MM.1S (cell line): ENCODE data around the gene DEAF1.
"Not testable (repeated sequence)": the region's sequence is repeated elsewhere in the genome, so short reads cannot be mapped to it uniquely, and the experiment has no call there.

Experiments
- DNase-seq: peaks from one replicate; pipeline ENCODE4 v3.0.0-alpha.2; 2015
- H2AFZ ChIP-seq: fragments of 300-600 bp; sonication (generic); 2 replicates; pipeline ENCODE4 v1.6.0; 2016; ENCODE audit warnings: antibody characterized with exemption, low read length
- H3F3A ChIP-seq: fragments of 300-600 bp; sonication (generic); 2 replicates; pipeline ENCODE4 v1.6.1; 2016; ENCODE audit warnings: mild to moderate bottlenecking, antibody characterized with exemption, low read length, moderate library complexity, mixed read lengths; ENCODE audit not compliant: insufficient read depth
- H3K27ac ChIP-seq: fragments of 300-600 bp; sonication (generic); 2 replicates; pipeline ENCODE4 v1.5.1; 2016; ENCODE audit warnings: mild to moderate bottlenecking, low read length
- H3K27me3 ChIP-seq: fragments of 300-600 bp; sonication (generic); replicated peaks from 2 replicates; pipeline ENCODE4 v1.6.0; 2016; ENCODE audit warnings: low read length; ENCODE audit not compliant: insufficient read depth
- H3K36me3 ChIP-seq: fragments of 300-600 bp; sonication (generic); replicated peaks from 2 replicates; pipeline ENCODE4 v1.6.1; 2016; ENCODE audit warnings: mild to moderate bottlenecking, low read length, mixed read lengths; ENCODE audit not compliant: insufficient read depth
- H3K4me1 ChIP-seq: fragments of 300-600 bp; sonication (generic); 2 replicates; pipeline ENCODE4 v1.6.1; 2016; ENCODE audit warnings: low read length, mixed read lengths
- H3K4me2 ChIP-seq: fragments of 300-600 bp; sonication (generic); 2 replicates; pipeline ENCODE4 v1.6.0; 2016; ENCODE audit warnings: low read depth, low read length
- H3K4me3 ChIP-seq: fragments of 300-600 bp; sonication (generic); 2 replicates; pipeline ENCODE4 v1.5.1; 2016; ENCODE audit warnings: low read length, mixed read lengths
- H3K79me2 ChIP-seq: fragments of 300-600 bp; sonication (generic); 2 replicates; pipeline ENCODE4 v1.6.1; 2016; ENCODE audit warnings: mixed run types, low read length, mixed read lengths
- H3K9ac ChIP-seq: fragments of 300-600 bp; sonication (generic); 2 replicates; pipeline ENCODE4 v1.6.1; 2016; ENCODE audit warnings: low read length, mixed read lengths
- H3K9me2 ChIP-seq: fragments of 300-600 bp; sonication (generic); replicated peaks from 2 replicates; pipeline ENCODE4 v1.6.1; 2016; ENCODE audit warnings: mild to moderate bottlenecking, low read length, mixed read lengths; ENCODE audit not compliant: insufficient read depth
- H3K9me3 ChIP-seq: fragments of 300-600 bp; sonication (generic); replicated peaks from 2 replicates; pipeline ENCODE4 v1.6.1; 2016; ENCODE audit warnings: mild to moderate bottlenecking, low read length, mixed read lengths; ENCODE audit not compliant: insufficient read depth
- H4K20me1 ChIP-seq: fragments of 300-600 bp; sonication (generic); 2 replicates; pipeline ENCODE4 v1.6.1; 2016; ENCODE audit warnings: mild to moderate bottlenecking, low read length, moderate library complexity, mixed read lengths; ENCODE audit not compliant: insufficient read depth
- CTCF ChIP-seq: fragments of 300-600 bp; sonication (generic); IDR thresholded peaks from 2 replicates; pipeline ENCODE4 v1.5.1; 2016; ENCODE audit warnings: antibody characterized with exemption, low read length, mixed read lengths
- EZH2 ChIP-seq: fragments of 300-600 bp; sonication (generic); optimal IDR thresholded peaks from 2 replicates; pipeline ENCODE3; 2017; ENCODE audit warnings: low read depth, mild to moderate bottlenecking, antibody characterized with exemption, low read length, mixed read lengths
- EZH2phosphoT487 ChIP-seq: fragments of 300-600 bp; sonication (generic); IDR thresholded peaks from 2 replicates; pipeline ENCODE4 v1.6.1; 2018; ENCODE audit warnings: antibody characterized with exemption, low read length

Gene DEAF1

GRCh38 chr11:737366-737765 is 42.3 kb upstream of the DEAF1 start:
- H3K9me2 ChIP-seq: no peaks in the 10 kb centered on the region
- H3K4me3 ChIP-seq: no peak overlapping the region
- H3F3A ChIP-seq: no peaks in the 10 kb centered on the region
- peak overlapping the region; percentile 13; the same call in 1 of the 2 replicates for H3K4me2 ChIP-seq
- H4K20me1 ChIP-seq: no peaks in the 10 kb centered on the region
- H3K27me3 ChIP-seq: peaks cover 28% of the 10 kb centered on the region
- DNase-seq: no peak
- H3K9me3 ChIP-seq: no peaks in the 10 kb centered on the region
- no peak overlapping the region for H3K27ac ChIP-seq
- no peak overlapping the region for H3K9ac ChIP-seq
- H3K4me1 ChIP-seq: no peaks in the 10 kb centered on the region
- no peak overlapping the region for H2AFZ ChIP-seq
- TF ChIP-seq EZH2phosphoT487 (no peak), CTCF (no peak), EZH2 (no peak)
- no peaks in the 10 kb centered on the region for H3K79me2 ChIP-seq
- H3K36me3 ChIP-seq: no peaks in the 10 kb centered on the region

GRCh38 chr11:734541-734940 is 39.5 kb upstream of the DEAF1 start:
- not testable (repeated sequence) for H3K9me2 ChIP-seq, H3K27ac ChIP-seq, H3K36me3 ChIP-seq, H3K9me3 ChIP-seq, H3K4me2 ChIP-seq, H3K4me3 ChIP-seq, H4K20me1 ChIP-seq, H3K79me2 ChIP-seq, H2AFZ ChIP-seq, H3F3A ChIP-seq, H3K4me1 ChIP-seq, H3K9ac ChIP-seq, DNase-seq
- peaks cover 28% of the 10 kb centered on the region for H3K27me3 ChIP-seq

GRCh38 chr11:733072-733471 is 38.0 kb upstream of the DEAF1 start:
- H3K4me3 ChIP-seq: no peak overlapping the region
- H2AFZ ChIP-seq: no peak overlapping the region
- H3K4me2 ChIP-seq: no peak overlapping the region
- H3K9me2 ChIP-seq: no peaks in the 10 kb centered on the region
- no peaks in the 10 kb centered on the region for H4K20me1 ChIP-seq
- H3K4me1 ChIP-seq: 0 out of 2 replicates have a peak, but pooled peaks cover under 1% of the 10 kb centered on the region
- no peaks in the 10 kb centered on the region for H3K79me2 ChIP-seq
- H3F3A ChIP-seq: 0 out of 2 replicates have a peak, but pooled peaks cover 3% of the 10 kb centered on the region
- no peak overlapping the region for H3K27ac ChIP-seq
- no peaks in the 10 kb centered on the region for H3K9me3 ChIP-seq
- H3K9ac ChIP-seq: no peak overlapping the region
- peaks cover 27% of the 10 kb centered on the region for H3K27me3 ChIP-seq
- no peak for TF ChIP-seq EZH2phosphoT487
- TF ChIP-seq CTCF: no peak
- no peak for TF ChIP-seq EZH2
- DNase-seq: no peak
- H3K36me3 ChIP-seq: no peaks in the 10 kb centered on the region

- no peak overlapping the region for H2AFZ ChIP-seq
- H3K79me2 ChIP-seq: no peaks in the 10 kb centered on the region
- no peak overlapping the region for H3K4me3 ChIP-seq
- no peak overlapping the region for H3K27ac ChIP-seq
- no peaks in the 10 kb centered on the region for H3K9me2 ChIP-seq
- TF ChIP-seq CTCF (no peak), EZH2phosphoT487 (no peak), EZH2 (no peak)
- H3K27me3 ChIP-seq: peaks cover 16% of the 10 kb centered on the region
- H3F3A ChIP-seq: peaks cover 16% of the 10 kb centered on the region; the same call in 1 of the 2 replicates
- H3K9me3 ChIP-seq: no peaks in the 10 kb centered on the region
- peaks cover 5% of the 10 kb centered on the region; the same call in 1 of the 2 replicates for H3K4me1 ChIP-seq
- DNase-seq: no peak
- H3K9ac ChIP-seq: no peak overlapping the region
- H4K20me1 ChIP-seq: no peaks in the 10 kb centered on the region
- no peaks in the 10 kb centered on the region for H3K36me3 ChIP-seq
- H3K4me2 ChIP-seq: no peak overlapping the region
Observed at GRCh38 chr11:729492-730074, 34.6 kb upstream of the DEAF1 start.
